ENCODE results near the gene DEAF1.
A peak's percentile ranks its signal among the peaks of the same experiment; 100 is the strongest.
"Not testable (repeated sequence)": the region's sequence is repeated elsewhere in the genome, so short reads cannot be mapped to it uniquely, and the experiment has no call there.

Gene DEAF1

GRCh38 chr11:678297-678696 is 16.7 kb downstream of the DEAF1 start:
- no peak for DNase-seq

GRCh38 chr11:674406-674805 is 20.6 kb downstream of the DEAF1 start:
- no peak for DNase-seq

- no peak for DNase-seq
These were observed 21.2 kb downstream of the DEAF1 start for GRCh38 chr11:673866-674265.

GRCh38 chr11:665704-666281 is 29.2 kb downstream of the DEAF1 start:
- peak; percentile 65 for DNase-seq

GRCh38 chr11:665062-665703 is 29.8 kb downstream of the DEAF1 start:
- peak; percentile 10 for DNase-seq

GRCh38 chr11:662689-663274 is 32.2 kb downstream of the DEAF1 start:
- DNase-seq, result peak; percentile 29

- no peak for DNase-seq
These were observed 34.2 kb downstream of the DEAF1 start for GRCh38 chr11:660681-661444.

- DNase-seq, result no peak
These were observed 34.7 kb downstream of the DEAF1 start for GRCh38 chr11:660281-660680.

GRCh38 chr11:659532-660085 is 35.4 kb downstream of the DEAF1 start:
- DNase-seq, result no peak

GRCh38 chr11:657691-658126 is 37.3 kb downstream of the DEAF1 start:
- no peak for DNase-seq

- DNase-seq, result no peak
These were observed 38.2 kb downstream of the DEAF1 start for GRCh38 chr11:656866-657265.

- DNase-seq, result no peak
These were observed 38.6 kb downstream of the DEAF1 start for GRCh38 chr11:656426-656825.

GRCh38 chr11:655036-655726 is 39.8 kb downstream of the DEAF1 start:
- DNase-seq, result no peak

- DNase-seq, result not testable (repeated sequence)
These were observed 40.6 kb downstream of the DEAF1 start for GRCh38 chr11:654444-654843.

GRCh38 chr11:653837-654236 is 41.2 kb downstream of the DEAF1 start:
- no peak for DNase-seq

GRCh38 chr11:653136-653535 is 41.9 kb downstream of the DEAF1 start:
- DNase-seq, result not testable (repeated sequence)

- no peak for DNase-seq
These were observed 44.5 kb downstream of the DEAF1 start for GRCh38 chr11:650482-650881.

- not testable (repeated sequence) for DNase-seq
These were observed 47.3 kb downstream of the DEAF1 start for GRCh38 chr11:647672-648158.

- no peak for DNase-seq
These were observed 48.8 kb downstream of the DEAF1 start for GRCh38 chr11:646214-646613.

GRCh38 chr11:645536-645935 is 49.5 kb downstream of the DEAF1 start:
- DNase-seq, result no peak

GRCh38 chr11:643849-644738 is 50.9 kb downstream of the DEAF1 start:
- DNase-seq, result no peak
